Gastrocnemius medialis (tissue), 4 donors: ENCODE results near the gene SNAPC4. TPM values are rescaled to one million over a fixed set of nuclear protein-coding genes. Genes with fewer than 3 reads are reported as not detected.
A peak's percentile ranks its signal among the peaks of the same experiment; 100 is the strongest.

ENCODE experiments used
- ATAC-seq, 2 donors: fragments of 150-250 bp; one replicate each; pipeline ENCODE4 v1.9.1; 2016
- DNase-seq, 2 donors: peaks; one replicate each; pipeline ENCODE4 v3.0.0-alpha.2; 2019
- H3K27ac ChIP-seq, 4 donors: fragments of 200-600 bp; sonication (generic); 1 replicate in 1 of 4; 2 replicates in 3 of 4; pipeline ENCODE4 v1.5.1; 2016 to 2018; ENCODE audit warnings: mild to moderate bottlenecking in 2 of 4, moderate library complexity in 1 of 4
- H3K27me3 ChIP-seq, 3 donors: fragments of 200-600 bp; sonication (generic) in 2 of 3; 1 replicate in 1 of 3; 2 replicates in 2 of 3; pipeline versions ENCODE4 v1.5.1 to v1.6.0; 2016 to 2019; ENCODE audit warnings: mild to moderate bottlenecking in 1 of 3, moderate library complexity in 1 of 3
- H3K36me3 ChIP-seq, 2 donors: fragments of 200-600 bp; sonication (generic) in 1 of 2; one replicate each; pipeline ENCODE4 v1.5.1; 2017 to 2018
- H3K4me1 ChIP-seq, 2 donors: fragments of 200-600 bp; sonication (generic) in 1 of 2; one replicate each; pipeline ENCODE4 v1.5.1; 2016 to 2017; ENCODE audit warnings: mild to moderate bottlenecking in 2 of 2
- H3K4me3 ChIP-seq, 4 donors: fragments of 200-600 bp; sonication (generic) in 3 of 4; 1 replicate in 1 of 4; 2 replicates in 3 of 4; pipeline ENCODE4 v1.5.1; 2016 to 2019; ENCODE audit warnings: mild to moderate bottlenecking in 2 of 4
- H3K9me3 ChIP-seq, 3 donors: fragments of 200-600 bp; sonication (generic) in 2 of 3; 1 replicate in 1 of 3; 2 replicates in 2 of 3; pipeline ENCODE4 v1.5.1; 2016 to 2019
- POLR2A ChIP-seq, 2 donors: fragments of 450-650 bp; IDR thresholded peaks; one replicate each; pipeline ENCODE4 v1.6.1; 2017; ENCODE audit warnings: antibody characterized with exemption in 2 of 2, mild to moderate bottlenecking in 2 of 2, moderate library complexity in 2 of 2
- in situ Hi-C, 4 donors: fragments of 200-750 bp; cut with MboI; loops; one replicate each; pipeline versions ENCODE4 v1.15.0 to v1.8.0; 2017; ENCODE audit warnings: low sequenced_read_pairs in 4 of 4
- intact Hi-C: fragments of 100-400 bp; cut with DNase I; formaldehyde crosslinking; loops from one replicate; pipeline ENCODE4 v1.15.1; 2023; ENCODE audit warnings: low total_unique reads
- total RNA-seq, 4 donors: library from RNA; depleted of rRNA; stranded (reverse); fragments of >200 nt; gene quantifications; one replicate each; pipeline versions ENCODE4 v1.1.0 to v1.2.3, GENCODE V29; 2016
- TF ChIP-seq, protein P1 (sequence below), 5 experiments: fragments of 450-650 bp in 3 of 5; fragments of 200-600 bp in 2 of 5; sonication (generic) in 2 of 5; IDR thresholded peaks in 4 of 5; conservative IDR thresholded peaks in 1 of 5; 1 replicate in 4 of 5; 2 replicates in 1 of 5; pipeline ENCODE4 v1.5.1; 2016 to 2019; ENCODE audit warnings: antibody characterized with exemption in 5 of 5, mild to moderate bottlenecking in 3 of 5, moderate library complexity in 3 of 5

The SNAPC4 gene
- total RNA-seq, 4 donors from 2014 or later = 2.3 to 6.0 (median 3.9) TPM

DNA sequence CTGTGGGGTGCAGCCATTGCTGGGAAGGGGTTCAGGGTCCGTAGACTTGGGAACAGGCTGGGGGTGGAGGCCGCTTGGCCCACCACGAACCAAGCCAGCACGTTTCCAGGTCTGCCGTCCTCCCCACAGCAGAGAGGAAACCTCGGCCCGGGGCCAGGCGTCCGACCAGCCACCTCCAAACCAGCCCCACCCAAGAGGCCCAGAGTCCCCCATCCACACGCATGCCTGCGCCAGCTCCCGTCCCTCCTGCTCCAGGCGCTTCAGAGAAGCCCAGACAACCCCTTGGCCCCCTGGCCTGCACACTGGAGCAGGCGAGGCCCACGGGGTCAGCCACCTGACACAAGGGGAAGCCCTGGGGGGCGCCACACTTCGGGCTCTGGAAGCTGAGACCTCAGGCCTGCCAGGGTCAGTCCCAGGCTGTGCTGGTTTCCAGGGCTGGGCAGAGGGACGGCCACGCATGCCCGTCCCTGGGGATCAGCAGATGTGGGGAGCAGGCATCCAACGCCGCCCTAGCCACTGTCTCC, 42.7 kb downstream of the SNAPC4 start:
- no peak overlapping the region for H3K27ac ChIP-seq
- H3K4me3 ChIP-seq = no peak overlapping the region
- no peaks in the 10 kb centered on the region for H3K4me1 ChIP-seq
- in situ Hi-C loops (no loop called here), intact Hi-C loops (no loop called here)
- no peaks in the 10 kb centered on the region for H3K9me3 ChIP-seq
- ATAC-seq (no peak), DNase-seq (no peak)
- TF ChIP-seq POLR2A (IDR thresholded peaks at IDR 0.05) = no peak
- TF ChIP-seq, protein P1, sequence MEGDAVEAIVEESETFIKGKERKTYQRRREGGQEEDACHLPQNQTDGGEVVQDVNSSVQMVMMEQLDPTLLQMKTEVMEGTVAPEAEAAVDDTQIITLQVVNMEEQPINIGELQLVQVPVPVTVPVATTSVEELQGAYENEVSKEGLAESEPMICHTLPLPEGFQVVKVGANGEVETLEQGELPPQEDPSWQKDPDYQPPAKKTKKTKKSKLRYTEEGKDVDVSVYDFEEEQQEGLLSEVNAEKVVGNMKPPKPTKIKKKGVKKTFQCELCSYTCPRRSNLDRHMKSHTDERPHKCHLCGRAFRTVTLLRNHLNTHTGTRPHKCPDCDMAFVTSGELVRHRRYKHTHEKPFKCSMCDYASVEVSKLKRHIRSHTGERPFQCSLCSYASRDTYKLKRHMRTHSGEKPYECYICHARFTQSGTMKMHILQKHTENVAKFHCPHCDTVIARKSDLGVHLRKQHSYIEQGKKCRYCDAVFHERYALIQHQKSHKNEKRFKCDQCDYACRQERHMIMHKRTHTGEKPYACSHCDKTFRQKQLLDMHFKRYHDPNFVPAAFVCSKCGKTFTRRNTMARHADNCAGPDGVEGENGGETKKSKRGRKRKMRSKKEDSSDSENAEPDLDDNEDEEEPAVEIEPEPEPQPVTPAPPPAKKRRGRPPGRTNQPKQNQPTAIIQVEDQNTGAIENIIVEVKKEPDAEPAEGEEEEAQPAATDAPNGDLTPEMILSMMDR (IDR thresholded peaks at IDR 0.05 in 4 of 5, conservative IDR thresholded peaks at IDR 0.05 in 1 of 5) = no peak
- no peaks in the 10 kb centered on the region for H3K36me3 ChIP-seq
- no peaks in the 10 kb centered on the region for H3K27me3 ChIP-seq

DNA sequence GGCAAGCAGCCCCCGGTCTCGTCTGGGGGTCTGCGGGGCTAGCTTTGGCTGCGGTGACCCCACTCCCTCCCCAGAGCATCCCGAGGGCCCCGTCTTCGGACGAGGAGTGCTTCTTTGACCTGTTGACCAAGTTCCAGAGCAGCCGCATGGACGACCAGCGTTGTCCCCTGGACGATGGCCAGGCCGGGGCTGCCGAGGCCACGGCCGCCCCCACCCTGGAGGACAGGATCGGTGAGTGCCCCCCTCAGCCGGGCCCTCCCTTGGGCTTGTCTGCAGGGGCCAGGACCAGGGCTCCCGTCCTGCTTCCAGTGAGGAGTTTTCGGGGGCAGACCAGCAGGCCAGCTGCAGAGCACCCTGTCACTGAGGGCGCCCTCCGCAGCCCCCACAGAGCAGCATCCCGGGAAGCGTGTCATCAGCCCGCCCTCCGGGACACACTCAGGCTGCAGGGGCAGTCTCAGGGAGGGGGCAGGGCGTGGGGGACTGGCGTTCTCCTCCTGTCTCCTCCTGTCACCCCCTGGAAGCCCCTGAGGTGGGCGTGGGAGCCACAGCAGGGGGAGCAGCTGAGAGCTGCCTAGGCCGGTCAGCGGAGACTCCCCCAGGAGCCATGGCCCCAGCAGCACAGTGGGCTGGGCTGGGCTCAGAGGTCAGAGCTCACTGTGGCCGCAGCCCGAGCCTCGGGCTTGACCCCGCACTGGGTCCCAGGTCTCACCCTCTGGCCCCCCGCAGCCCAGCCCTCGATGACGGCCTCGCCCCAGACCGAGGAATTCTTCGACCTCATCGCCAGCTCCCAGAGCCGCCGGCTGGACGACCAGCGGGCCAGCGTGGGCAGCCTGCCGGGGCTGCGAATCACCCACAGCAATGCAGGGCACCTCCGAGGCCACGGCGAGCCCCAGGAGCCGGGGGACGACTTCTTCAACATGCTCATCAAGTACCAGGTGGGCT, 44.1 kb downstream of the SNAPC4 start:
- no peaks in the 10 kb centered on the region for H3K36me3 ChIP-seq
- H3K4me1 ChIP-seq = no peaks in the 10 kb centered on the region
- intact Hi-C loops = no loop called here
- in situ Hi-C loops = no loop called here
- H3K27me3 ChIP-seq = no peaks in the 10 kb centered on the region
- TF ChIP-seq, protein P1 (IDR thresholded peaks at IDR 0.05 in 4 of 5, conservative IDR thresholded peaks at IDR 0.05 in 1 of 5) = no peak
- no peak for TF ChIP-seq POLR2A (IDR thresholded peaks at IDR 0.05)
- ATAC-seq (peak in 1 of 2 donors; percentile 22), DNase-seq (no peak)
- no peak overlapping the region for H3K27ac ChIP-seq
- no peaks in the 10 kb centered on the region for H3K9me3 ChIP-seq
- no peak overlapping the region for H3K4me3 ChIP-seq

DNA sequence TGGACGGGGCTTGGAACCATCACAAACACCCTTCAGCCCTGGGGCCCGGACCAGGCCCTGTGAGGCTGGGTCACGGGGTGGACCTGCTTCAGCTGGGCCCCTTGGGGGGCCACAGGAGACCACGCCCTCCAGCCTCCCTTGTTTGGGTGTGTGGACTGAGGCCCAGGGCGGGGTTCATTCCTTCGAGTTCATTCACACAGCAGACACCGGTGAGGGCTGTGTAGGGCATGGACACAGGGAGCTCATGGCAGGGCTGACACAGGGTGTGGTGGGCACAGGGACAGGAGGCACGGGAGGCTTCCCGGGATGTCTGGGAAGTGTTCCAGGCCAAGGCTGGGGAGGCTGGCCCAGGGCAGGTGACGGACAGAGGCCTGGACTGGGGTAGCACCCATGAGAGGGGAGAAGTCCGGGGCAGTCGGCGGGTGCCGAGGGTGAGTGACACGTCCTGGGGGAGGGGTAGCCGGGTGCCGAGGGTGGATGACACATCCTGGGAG, 45.3 kb downstream of the SNAPC4 start:
- Histone ChIP-seq H3K27ac (no peak overlapping the region), H3K9me3 (no peaks in the 10 kb centered on the region), H3K36me3 (no peaks in the 10 kb centered on the region), H3K4me3 (no peak overlapping the region), H3K27me3 (no peaks in the 10 kb centered on the region), H3K4me1 (no peaks in the 10 kb centered on the region)
- TF ChIP-seq, protein P1 (IDR thresholded peaks at IDR 0.05 in 4 of 5, conservative IDR thresholded peaks at IDR 0.05 in 1 of 5) = no peak
- TF ChIP-seq POLR2A (IDR thresholded peaks at IDR 0.05) = no peak
- in situ Hi-C loops (no loop called here), intact Hi-C loops (no loop called here)
- ATAC-seq (no peak), DNase-seq (no peak)

DNA sequence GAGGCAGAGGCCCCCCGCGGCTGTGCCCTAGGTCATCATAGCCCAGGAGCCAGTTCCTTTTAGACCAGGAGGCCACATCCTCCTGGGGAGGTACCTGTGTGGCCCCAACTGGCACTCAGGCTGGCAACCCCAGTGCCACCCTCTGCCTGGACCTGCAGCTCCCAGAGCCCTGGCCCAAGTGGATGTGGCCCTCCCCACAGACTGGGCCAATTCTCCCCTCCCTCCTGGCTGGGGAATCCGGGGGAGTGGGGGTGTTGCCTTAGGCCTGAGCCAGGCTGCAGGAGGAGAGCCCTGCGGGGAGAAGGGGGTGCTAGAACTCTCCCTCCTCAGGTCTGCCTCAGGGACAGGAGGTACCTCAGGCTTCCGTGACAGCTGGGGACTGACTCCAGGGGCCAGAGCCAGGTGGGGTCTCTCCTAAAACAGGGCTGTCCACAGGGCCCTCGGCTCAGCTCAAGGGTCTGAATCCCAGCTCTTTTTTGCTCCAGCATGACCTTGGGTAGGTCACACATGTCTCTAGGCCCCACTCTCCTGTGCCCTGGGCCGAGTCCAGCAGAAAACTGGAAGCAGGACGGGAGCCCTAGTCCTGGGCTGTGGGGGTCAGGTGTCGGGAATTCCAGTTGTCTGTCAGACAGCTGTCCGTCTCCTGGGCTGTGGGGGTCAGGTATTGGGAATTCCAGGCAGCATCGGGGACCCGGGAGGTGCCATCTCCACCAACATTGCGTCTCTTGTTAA, 46.0 kb downstream of the SNAPC4 start:
- ATAC-seq = no peak
- Histone ChIP-seq H3K27ac (no peak overlapping the region), H3K4me1 (no peaks in the 10 kb centered on the region), H3K4me3 (no peak overlapping the region), H3K36me3 (no peaks in the 10 kb centered on the region), H3K9me3 (no peaks in the 10 kb centered on the region), H3K27me3 (no peaks in the 10 kb centered on the region)
- no peak for DNase-seq
- TF ChIP-seq POLR2A (IDR thresholded peaks at IDR 0.05) = no peak
- TF ChIP-seq, protein P1 (IDR thresholded peaks at IDR 0.05 in 4 of 5, conservative IDR thresholded peaks at IDR 0.05 in 1 of 5) = no peak
- in situ Hi-C loops = no loop called here
- intact Hi-C loops = no loop called here
